CD4-positive, CD25-positive, alpha-beta regulatory T cell (primary cell): ENCODE data around the gene NDUFS8. TPM values are rescaled to one million over a fixed set of nuclear protein-coding genes. Genes with fewer than 3 reads are reported as not detected.
A peak's percentile ranks its signal among the peaks of the same experiment; 100 is the strongest.

Source experiments
- ATAC-seq, 2 donors: fragments of 150-1000 bp; cut with Tn5 transposase; one replicate each; pipeline ENCODE4 v1.10.0; 2021; ENCODE audit warnings: low read depth in 2 of 2, moderate number of reproducible peaks in 2 of 2, moderate library complexity in 1 of 2
- DNase-seq, 3 donors: peaks; one replicate each; pipeline versions ENCODE4 v3.0.0 to v3.0.0-alpha.2; 2012 to 2022; ENCODE audit warnings: mixed read lengths in 1 of 3
- H3K27ac ChIP-seq: one replicate; pipeline ENCODE4 v1.7.0; 2013; ENCODE audit warnings: mild to moderate bottlenecking, low read length; ENCODE audit not compliant: insufficient read depth, poor library complexity, severe bottlenecking
- H3K27me3 ChIP-seq: one replicate; pipeline ENCODE4 v1.7.0; 2013; ENCODE audit warnings: low read length; ENCODE audit not compliant: control insufficient read depth, insufficient read depth
- H3K36me3 ChIP-seq: one replicate; pipeline ENCODE4 v1.7.0; 2013; ENCODE audit warnings: mild to moderate bottlenecking, low read length, moderate library complexity; ENCODE audit not compliant: control insufficient read depth, insufficient read depth
- H3K4me1 ChIP-seq: 2 replicates; pipeline ENCODE4 v1.7.0; 2013; ENCODE audit warnings: mild to moderate bottlenecking, low read length; ENCODE audit not compliant: insufficient read depth, control insufficient read depth, poor library complexity, severe bottlenecking
- H3K4me3 ChIP-seq: one replicate; pipeline ENCODE4 v1.7.0; 2013; ENCODE audit warnings: low read depth, mild to moderate bottlenecking, low read length, moderate library complexity
- H3K9me3 ChIP-seq, 2 experiments: 1 replicate in 1 of 2; 2 replicates in 1 of 2; pipeline ENCODE4 v1.7.0; 2013; ENCODE audit warnings: low read length in 2 of 2, mild to moderate bottlenecking in 1 of 2, moderate library complexity in 1 of 2; ENCODE audit not compliant: control insufficient read depth in 2 of 2
- H3K27ac Mint-ChIP-seq, 3 donors: one replicate each; pipeline ENCODE4 v1.8.0; 2020 to 2022; ENCODE audit warnings: mild to moderate bottlenecking in 3 of 3, mixed read lengths in 3 of 3, moderate library complexity in 2 of 3
- H3K27me3 Mint-ChIP-seq: one replicate; pipeline ENCODE4 v1.8.0; 2022; ENCODE audit warnings: mild to moderate bottlenecking, mixed read lengths
- H3K36me3 Mint-ChIP-seq: one replicate; pipeline ENCODE4 v1.8.0; 2020; ENCODE audit warnings: mixed read lengths
- H3K4me1 Mint-ChIP-seq, 4 donors: one replicate each; pipeline ENCODE4 v1.8.0; 2020 to 2022; ENCODE audit warnings: mixed read lengths in 4 of 4, mild to moderate bottlenecking in 1 of 4
- H3K4me3 Mint-ChIP-seq, 4 donors: one replicate each; pipeline ENCODE4 v1.8.0; 2020 to 2022; ENCODE audit warnings: mild to moderate bottlenecking in 4 of 4, mixed read lengths in 4 of 4, moderate library complexity in 3 of 4
- H3K9me3 Mint-ChIP-seq, 7 donors: one replicate each; pipeline ENCODE4 v1.8.0; 2020 to 2022; ENCODE audit warnings: mixed read lengths in 7 of 7, mild to moderate bottlenecking in 3 of 7, moderate library complexity in 2 of 7
- polyA plus RNA-seq, 4 donors: library from polyadenylated mRNA; unstranded; fragments of 300-500 nt; fragmentation: Illumina TruSeq; gene quantifications; one replicate each; pipeline ENCODE4 v1.2.3, GENCODE V29; 2021
- total RNA-seq: library from RNA; stranded (reverse); gene quantifications from one replicate; pipeline ENCODE4 v1.2.3, GENCODE V29; 2022

The NDUFS8 gene
- total and polyA plus RNA-seq, 5 donors from 2014 or later, result 66.6 to 166 (median 145) TPM

- H3K9me3 Mint-ChIP-seq, result no peaks in the 10 kb centered on the region
- DNase-seq (peak in 1 of 3 donors; percentile 25), ATAC-seq (no peak)
- H3K36me3 ChIP-seq, result peaks cover 6% of the 10 kb centered on the region
- H3K27ac ChIP-seq, result peak overlapping the region; percentile 67
- no peak overlapping the region for H3K4me3 ChIP-seq
- H3K27ac Mint-ChIP-seq, result peak overlapping the region; percentile 89 to 97 (median 89)
- peaks cover 56% of the 10 kb centered on the region for H3K4me1 ChIP-seq
- peak overlapping the region; percentile 72 to 89 (median 80) for H3K4me3 Mint-ChIP-seq
- H3K27me3 ChIP-seq, result no peaks in the 10 kb centered on the region
- no peaks in the 10 kb centered on the region for H3K27me3 Mint-ChIP-seq
- peaks cover 0 to 36% (median 10%) of the 10 kb centered on the region in 4 donors for H3K4me1 Mint-ChIP-seq
- H3K9me3 ChIP-seq, result no peaks in the 10 kb centered on the region
- H3K36me3 Mint-ChIP-seq, result no peaks in the 10 kb centered on the region
These were observed 7.1 kb downstream of the NDUFS8 start for GRCh38 chr11:68037411-68038225.

GRCh38 chr11:68038226-68038717 lies 7.8 kb downstream of the NDUFS8 start:
- DNase-seq (no peak), ATAC-seq (no peak)
- Histone ChIP-seq H3K27me3 (no peaks in the 10 kb centered on the region), H3K9me3 (no peaks in the 10 kb centered on the region), H3K27ac (peak overlapping the region; percentile 80), H3K4me3 (no peak overlapping the region), H3K36me3 (peaks cover 8% of the 10 kb centered on the region), H3K4me1 (peaks cover 56% of the 10 kb centered on the region)
- H3K4me3 Mint-ChIP-seq, result peak overlapping the region; percentile 58 to 98 (median 92)
- peak overlapping the region in 2 of 3 donors; percentile 31 to 74 for H3K27ac Mint-ChIP-seq
- H3K27me3 Mint-ChIP-seq, result no peaks in the 10 kb centered on the region
- no peaks in the 10 kb centered on the region for H3K9me3 Mint-ChIP-seq
- H3K36me3 Mint-ChIP-seq, result no peaks in the 10 kb centered on the region
- peaks cover 0 to 36% (median 10%) of the 10 kb centered on the region in 4 donors for H3K4me1 Mint-ChIP-seq

GRCh38 chr11:68038718-68039525 lies 8.4 kb downstream of the NDUFS8 start, which contains the start of gene TCIRG1:
Gene TCIRG1, plus strand, starts transcription at chr11:68039025. Its CDS starts 2,247 bp downstream, at chr11:68041272.
- Histone ChIP-seq H3K36me3 (peaks cover 7% of the 10 kb centered on the region), H3K4me3 (peak within 1 kb of the TSS; percentile 77), H3K27ac (peak within 1 kb of the TSS; percentile 80), H3K27me3 (no peaks in the 10 kb centered on the region), H3K9me3 (no peaks in the 10 kb centered on the region), H3K4me1 (peaks cover 56% of the 10 kb centered on the region)
- DNase-seq, result peak; percentile 40 to 73 (median 57)
- peak; percentile 48 to 55 for ATAC-seq
- H3K9me3 Mint-ChIP-seq, result no peaks in the 10 kb centered on the region
- peaks cover 0 to 34% (median 10%) of the 10 kb centered on the region in 4 donors for H3K4me1 Mint-ChIP-seq
- peak within 1 kb of the TSS; percentile 90 to 98 (median 96) for H3K4me3 Mint-ChIP-seq
- no peaks in the 10 kb centered on the region for H3K27me3 Mint-ChIP-seq
- peak within 1 kb of the TSS; percentile 92 to 97 (median 94) for H3K27ac Mint-ChIP-seq
- H3K36me3 Mint-ChIP-seq, result no peaks in the 10 kb centered on the region

GRCh38 chr11:68039526-68040086 lies 9.1 kb downstream of the NDUFS8 start:
- Mint-ChIP-seq H3K27ac (peak overlapping the region; percentile 92 to 97 (median 94)), H3K4me1 (peaks cover 0 to 34% (median 10%) of the 10 kb centered on the region in 4 donors), H3K27me3 (no peaks in the 10 kb centered on the region), H3K9me3 (no peaks in the 10 kb centered on the region), H3K4me3 (peak overlapping the region; percentile 90 to 98 (median 96)), H3K36me3 (no peaks in the 10 kb centered on the region)
- Histone ChIP-seq H3K4me3 (peak overlapping the region; percentile 77), H3K27ac (peak overlapping the region; percentile 80), H3K36me3 (peaks cover 10% of the 10 kb centered on the region), H3K4me1 (peaks cover 56% of the 10 kb centered on the region), H3K27me3 (no peaks in the 10 kb centered on the region), H3K9me3 (no peaks in the 10 kb centered on the region)
- peak in 1 of 3 donors; percentile 20 for DNase-seq
- ATAC-seq, result no peak

DNA sequence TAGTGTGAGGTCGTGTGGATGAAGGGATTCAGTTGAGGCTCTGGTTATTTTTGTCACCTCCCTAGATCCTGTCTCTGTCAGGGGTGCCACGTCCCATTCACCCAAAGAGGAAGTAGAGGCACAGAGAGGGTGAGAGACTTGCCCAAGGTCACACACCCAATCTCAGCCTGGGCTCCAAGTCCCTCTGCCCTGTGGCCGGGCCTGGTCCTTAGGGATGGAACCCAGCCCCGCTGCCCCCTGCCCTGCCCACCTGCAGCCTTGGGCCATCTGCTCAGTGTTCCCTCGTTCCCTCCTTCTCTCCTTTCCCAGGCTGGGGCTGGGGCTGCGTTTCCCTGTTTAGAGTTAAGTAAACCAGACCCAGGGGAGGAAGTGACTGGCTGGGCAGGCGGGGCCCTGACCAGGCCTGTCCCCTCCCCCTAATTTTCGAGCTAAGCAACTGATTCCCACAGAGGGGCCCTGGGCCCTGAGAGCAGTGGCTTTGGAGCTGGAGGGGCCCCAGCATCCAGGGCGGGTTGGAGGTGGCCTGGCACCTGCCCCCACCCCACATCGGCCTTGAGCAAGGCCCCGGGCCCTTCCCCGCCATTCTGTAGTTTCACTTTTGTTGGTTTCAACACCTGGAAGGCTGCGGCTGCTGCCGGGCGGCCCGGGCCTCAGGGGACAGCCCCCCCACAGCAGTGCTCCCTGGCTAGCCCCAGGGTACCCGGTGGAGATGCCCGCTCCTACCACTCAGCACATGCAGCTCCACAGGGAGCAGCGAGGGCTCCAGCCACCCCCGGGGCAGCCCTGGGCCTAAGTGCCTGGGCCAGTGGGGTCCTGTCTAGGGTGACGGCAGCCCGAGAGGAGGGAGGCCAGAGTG lies 9.8 kb downstream of the NDUFS8 start:
- DNase-seq (peak in 2 of 3 donors; percentile 40 to 73), ATAC-seq (peak; percentile 43 to 52)
- peak overlapping the region; percentile 77 for H3K4me3 ChIP-seq
- Mint-ChIP-seq H3K36me3 (no peaks in the 10 kb centered on the region), H3K27me3 (no peaks in the 10 kb centered on the region), H3K4me1 (peaks cover 0 to 32% (median 10%) of the 10 kb centered on the region in 4 donors), H3K27ac (peak overlapping the region; percentile 92 to 97 (median 94)), H3K9me3 (no peaks in the 10 kb centered on the region), H3K4me3 (peak overlapping the region; percentile 90 to 98 (median 96))
- H3K27ac ChIP-seq, result peak overlapping the region; percentile 80
- no peaks in the 10 kb centered on the region for H3K27me3 ChIP-seq
- peaks cover 56% of the 10 kb centered on the region for H3K4me1 ChIP-seq
- H3K36me3 ChIP-seq, result peaks cover 14% of the 10 kb centered on the region
- no peaks in the 10 kb centered on the region for H3K9me3 ChIP-seq

DNA sequence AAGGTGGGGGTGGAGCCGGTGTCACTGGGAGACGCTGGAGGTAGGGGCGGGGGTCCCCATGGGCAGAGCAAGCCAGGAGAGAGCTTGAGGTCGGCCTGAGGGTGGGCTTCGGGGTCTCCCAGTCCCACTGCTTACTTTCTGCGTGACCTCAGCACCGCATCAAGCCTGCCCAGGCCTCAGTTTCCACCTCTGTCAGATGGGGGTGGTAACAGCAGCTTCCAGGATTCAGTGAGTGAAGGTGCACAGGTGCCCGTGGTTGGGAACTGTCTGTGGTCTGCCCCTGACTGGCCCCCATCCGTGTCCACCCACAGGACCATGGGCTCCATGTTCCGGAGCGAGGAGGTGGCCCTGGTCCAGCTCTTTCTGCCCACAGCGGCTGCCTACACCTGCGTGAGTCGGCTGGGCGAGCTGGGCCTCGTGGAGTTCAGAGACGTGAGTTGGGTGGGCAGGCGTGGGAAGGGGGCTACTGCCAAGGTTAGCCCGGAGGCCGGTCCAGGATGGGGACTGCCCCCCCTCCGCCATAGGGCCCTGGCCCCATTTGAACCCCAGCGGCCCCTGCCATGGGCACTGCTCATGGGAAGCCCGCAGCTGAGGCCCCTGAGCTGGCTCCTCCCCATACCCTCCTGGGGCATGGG lies 10.6 kb downstream of the NDUFS8 start:
- Mint-ChIP-seq H3K4me3 (peak overlapping the region; percentile 83 to 98 (median 92)), H3K9me3 (no peaks in the 10 kb centered on the region), H3K27ac (peak overlapping the region; percentile 74 to 97 (median 94)), H3K36me3 (peaks cover 3% of the 10 kb centered on the region), H3K4me1 (peaks cover 0 to 31% (median 10%) of the 10 kb centered on the region in 4 donors), H3K27me3 (no peaks in the 10 kb centered on the region)
- no peak for ATAC-seq
- H3K9me3 ChIP-seq, result no peaks in the 10 kb centered on the region
- no peak overlapping the region for H3K4me3 ChIP-seq
- peaks cover 19% of the 10 kb centered on the region for H3K36me3 ChIP-seq
- no peak for DNase-seq
- peaks cover 56% of the 10 kb centered on the region for H3K4me1 ChIP-seq
- H3K27ac ChIP-seq, result peak overlapping the region; percentile 80
- no peaks in the 10 kb centered on the region for H3K27me3 ChIP-seq
